Testis (tissue), 3 donors: Measurements from ENCODE around the gene ADRA1B. TPM values are rescaled to one million over a fixed set of nuclear protein-coding genes. Genes with fewer than 3 reads are reported as not detected.
A peak's percentile ranks its signal among the peaks of the same experiment; 100 is the strongest.

Experiments
- DNase-seq: peaks from one replicate; pipeline ENCODE4 v3.0.0-alpha.2; 2019
- H3K27ac ChIP-seq, 2 donors: fragments of 200-600 bp; sonication (generic); one replicate each; pipeline ENCODE4 v1.5.1; 2019
- H3K27me3 ChIP-seq: fragments of 200-600 bp; sonication (generic); one replicate; pipeline ENCODE4 v1.5.1; 2019
- H3K36me3 ChIP-seq: fragments of 200-600 bp; sonication (generic); one replicate; pipeline ENCODE4 v1.5.1; 2017; ENCODE audit warnings: low read depth; ENCODE audit errors: missing control alignments
- H3K4me1 ChIP-seq: fragments of 200-600 bp; sonication (generic); one replicate; pipeline ENCODE4 v1.5.1; 2019
- H3K4me3 ChIP-seq, 2 donors: fragments of 200-600 bp; sonication (generic); one replicate each; pipeline ENCODE4 v1.5.1; 2017 to 2019
- H3K9me3 ChIP-seq: fragments of 200-600 bp; sonication (generic); one replicate; pipeline ENCODE4 v1.5.1; 2017
- POLR2A ChIP-seq: fragments of 450-650 bp; IDR thresholded peaks from one replicate; pipeline ENCODE4 v1.6.1; 2017; ENCODE audit warnings: antibody characterized with exemption, mild to moderate bottlenecking, moderate library complexity
- WGBS, 2 donors: methylation state at CpG; one replicate each; pipeline ENCODE4 v1.1.5; 2018; 5-methylcytosine and 5-hydroxymethylcytosine counted together
- intact Hi-C: fragments of 100-400 bp; cut with DNase I; formaldehyde crosslinking; loops from one replicate; pipeline ENCODE4 v1.15.1; 2023; ENCODE audit warnings: low total_unique reads
- polyA plus RNA-seq: library from polyadenylated mRNA; stranded (reverse); fragments of 350-450 nt; fragmentation: Illumina TruSeq; extraction: RNeasy Lipid Tissue Mini Kit (QIAGEN cat#74804); gene quantifications from one replicate; pipeline ENCODE4 v1.2.3, GENCODE V29; 2014; ENCODE audit warnings: low read depth, low replicate concordance; ENCODE audit not compliant: insufficient read depth
- total RNA-seq, 2 donors: library from RNA; depleted of rRNA; stranded (reverse); fragments of >200 nt; gene quantifications; one replicate each; pipeline ENCODE4 v1.2.3, GENCODE V29; 2016
- TF ChIP-seq, protein P1 (sequence below), 3 experiments: fragments of 450-650 bp in 2 of 3; fragments of 200-600 bp in 1 of 3; sonication (generic) in 1 of 3; IDR thresholded peaks; one replicate each; pipeline ENCODE4 v1.5.1; 2016 to 2019; ENCODE audit warnings: antibody characterized with exemption in 3 of 3, mild to moderate bottlenecking in 2 of 3, moderate library complexity in 1 of 3

Gene ADRA1B
- total and polyA plus RNA-seq, 3 donors from 2014 or later: 0.93 to 1.2 (median 1.1) TPM

DNA sequence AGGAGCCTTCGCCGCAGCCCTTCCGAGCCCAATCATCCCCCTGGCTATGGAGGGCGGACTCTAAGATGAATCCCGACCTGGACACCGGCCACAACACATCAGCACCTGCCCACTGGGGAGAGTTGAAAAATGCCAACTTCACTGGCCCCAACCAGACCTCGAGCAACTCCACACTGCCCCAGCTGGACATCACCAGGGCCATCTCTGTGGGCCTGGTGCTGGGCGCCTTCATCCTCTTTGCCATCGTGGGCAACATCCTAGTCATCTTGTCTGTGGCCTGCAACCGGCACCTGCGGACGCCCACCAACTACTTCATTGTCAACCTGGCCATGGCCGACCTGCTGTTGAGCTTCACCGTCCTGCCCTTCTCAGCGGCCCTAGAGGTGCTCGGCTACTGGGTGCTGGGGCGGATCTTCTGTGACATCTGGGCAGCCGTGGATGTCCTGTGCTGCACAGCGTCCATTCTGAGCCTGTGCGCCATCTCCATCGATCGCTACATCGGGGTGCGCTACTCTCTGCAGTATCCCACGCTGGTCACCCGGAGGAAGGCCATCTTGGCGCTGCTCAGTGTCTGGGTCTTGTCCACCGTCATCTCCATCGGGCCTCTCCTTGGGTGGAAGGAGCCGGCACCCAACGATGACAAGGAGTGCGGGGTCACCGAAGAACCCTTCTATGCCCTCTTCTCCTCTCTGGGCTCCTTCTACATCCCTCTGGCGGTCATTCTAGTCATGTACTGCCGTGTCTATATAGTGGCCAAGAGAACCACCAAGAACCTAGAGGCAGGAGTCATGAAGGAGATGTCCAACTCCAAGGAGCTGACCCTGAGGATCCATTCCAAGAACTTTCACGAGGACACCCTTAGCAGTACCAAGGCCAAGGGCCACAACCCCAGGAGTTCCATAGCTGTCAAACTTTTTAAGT lies 819 bp downstream of the ADRA1B start:
- Histone ChIP-seq H3K4me1 (peaks cover 6% of the 10 kb centered on the region), H3K36me3 (no peaks in the 10 kb centered on the region), H3K27ac (no peak overlapping the region), H3K4me3 (peak overlapping the region; percentile 47), H3K9me3 (no peaks in the 10 kb centered on the region), H3K27me3 (no peaks in the 10 kb centered on the region)
- no peak for DNase-seq
- intact Hi-C loops: loop anchor here (10.0 kb wide), 1 partner anchor 472 kb away; no protein-coding TSS in a partner anchor
- 65 to 70% methylated on average over 24 to 36 of the region's 36 CpGs for WGBS, 2 donors
- TF ChIP-seq POLR2A: no peak
- TF ChIP-seq, protein P1, sequence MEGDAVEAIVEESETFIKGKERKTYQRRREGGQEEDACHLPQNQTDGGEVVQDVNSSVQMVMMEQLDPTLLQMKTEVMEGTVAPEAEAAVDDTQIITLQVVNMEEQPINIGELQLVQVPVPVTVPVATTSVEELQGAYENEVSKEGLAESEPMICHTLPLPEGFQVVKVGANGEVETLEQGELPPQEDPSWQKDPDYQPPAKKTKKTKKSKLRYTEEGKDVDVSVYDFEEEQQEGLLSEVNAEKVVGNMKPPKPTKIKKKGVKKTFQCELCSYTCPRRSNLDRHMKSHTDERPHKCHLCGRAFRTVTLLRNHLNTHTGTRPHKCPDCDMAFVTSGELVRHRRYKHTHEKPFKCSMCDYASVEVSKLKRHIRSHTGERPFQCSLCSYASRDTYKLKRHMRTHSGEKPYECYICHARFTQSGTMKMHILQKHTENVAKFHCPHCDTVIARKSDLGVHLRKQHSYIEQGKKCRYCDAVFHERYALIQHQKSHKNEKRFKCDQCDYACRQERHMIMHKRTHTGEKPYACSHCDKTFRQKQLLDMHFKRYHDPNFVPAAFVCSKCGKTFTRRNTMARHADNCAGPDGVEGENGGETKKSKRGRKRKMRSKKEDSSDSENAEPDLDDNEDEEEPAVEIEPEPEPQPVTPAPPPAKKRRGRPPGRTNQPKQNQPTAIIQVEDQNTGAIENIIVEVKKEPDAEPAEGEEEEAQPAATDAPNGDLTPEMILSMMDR (IDR thresholded peaks at IDR 0.05): no peak

GRCh38 chr5:159917994-159918393 lies 1.7 kb downstream of the ADRA1B start:
- TF ChIP-seq, protein P1 (IDR thresholded peaks at IDR 0.05): no peak
- no peak for TF ChIP-seq POLR2A
- Histone ChIP-seq H3K27ac (no peak overlapping the region), H3K36me3 (no peaks in the 10 kb centered on the region), H3K4me3 (no peak overlapping the region), H3K4me1 (peaks cover 6% of the 10 kb centered on the region), H3K9me3 (no peaks in the 10 kb centered on the region), H3K27me3 (no peaks in the 10 kb centered on the region)
- 89 to 90% methylated on average over 10 of the region's 10 CpGs for WGBS, 2 donors
- intact Hi-C loops: loop anchor here (10.0 kb wide), 1 partner anchor 473 kb away; no protein-coding TSS in a partner anchor
- no peak for DNase-seq

- intact Hi-C loops: no loop called here
- WGBS, 2 donors: 82 to 86% methylated on average over 3 of the region's 3 CpGs
- no peak overlapping the region for H3K27ac ChIP-seq
Observed at GRCh38 chr5:159921721-159922120, 5.4 kb downstream of the ADRA1B start.

DNA sequence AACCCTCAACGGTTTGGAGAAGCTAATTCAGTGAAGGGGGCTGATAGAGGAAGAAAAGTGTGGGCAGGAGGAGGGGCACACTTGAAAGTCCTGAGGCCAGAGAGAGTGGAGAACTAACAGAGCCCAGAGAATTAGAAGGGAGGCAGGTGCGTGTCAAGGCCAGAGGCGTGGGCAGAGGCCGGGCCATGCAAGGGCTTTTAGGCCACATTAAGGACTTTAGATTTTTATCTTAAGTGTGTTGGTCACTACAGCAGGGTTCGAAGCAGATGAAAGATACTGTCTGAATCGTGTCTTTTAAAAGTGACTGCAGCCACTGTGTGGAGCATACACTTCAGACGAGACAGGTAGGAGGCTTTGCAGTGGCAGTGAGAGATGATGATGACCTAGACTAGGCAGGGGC lies 6.7 kb downstream of the ADRA1B start:
- intact Hi-C loops: no loop called here

More at GRCh38 chr5:159921721-159922120, 5.4 kb downstream of the ADRA1B start:
- Histone ChIP-seq H3K4me1 (no peaks in the 10 kb centered on the region), H3K9me3 (no peaks in the 10 kb centered on the region), H3K4me3 (no peak overlapping the region), H3K27me3 (no peaks in the 10 kb centered on the region), H3K36me3 (no peaks in the 10 kb centered on the region)
- DNase-seq: no peak
- TF ChIP-seq, protein P1 (IDR thresholded peaks at IDR 0.05): no peak
- no peak for TF ChIP-seq POLR2A

More for the DNA sequence above, 6.7 kb downstream of the ADRA1B start:
- TF ChIP-seq, protein P1 (IDR thresholded peaks at IDR 0.05): no peak
- no peak for TF ChIP-seq POLR2A
- 74 to 84% methylated on average over 7 of the region's 7 CpGs for WGBS, 2 donors
- H3K4me3 ChIP-seq: no peak overlapping the region
- H3K27ac ChIP-seq: no peak overlapping the region
- no peak for DNase-seq
- no peaks in the 10 kb centered on the region for H3K36me3 ChIP-seq
- no peaks in the 10 kb centered on the region for H3K27me3 ChIP-seq
- H3K9me3 ChIP-seq: no peaks in the 10 kb centered on the region
- no peaks in the 10 kb centered on the region for H3K4me1 ChIP-seq
